ENCODE results near the gene NDEL1.

NDEL1 gene

DNA sequence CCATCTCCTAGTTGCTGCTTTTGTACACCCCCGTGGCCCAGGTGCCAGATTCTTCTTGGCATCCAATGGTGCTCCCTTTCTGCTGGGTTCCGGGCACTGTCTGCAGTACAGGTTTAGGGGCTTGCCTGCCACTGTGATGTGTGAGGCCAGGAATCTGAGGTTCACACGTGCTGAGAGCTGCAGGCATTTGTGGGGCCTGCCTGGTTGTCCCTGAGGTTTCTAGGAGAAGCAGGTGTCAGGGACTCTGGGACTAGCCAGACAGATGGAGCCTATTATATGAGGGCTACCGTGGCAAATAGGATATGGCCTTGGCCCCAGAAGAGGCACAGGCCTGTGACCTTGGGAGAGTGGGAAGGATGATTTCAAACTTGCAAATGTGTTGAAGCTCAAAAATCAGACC lies 29.3 kb downstream of the NDEL1 start:
- DNase-seq (ENCODE audit: extremely low spot score) = no peak
- POLR2A ChIA-PET = no interaction called here
- CTCF ChIA-PET = no interaction called here

GRCh38 chr17:8465356-8465755 lies 29.7 kb downstream of the NDEL1 start:
- CTCF ChIA-PET = no interaction called here
- POLR2A ChIA-PET = no interaction called here
- TF ChIP-seq, protein P1, sequence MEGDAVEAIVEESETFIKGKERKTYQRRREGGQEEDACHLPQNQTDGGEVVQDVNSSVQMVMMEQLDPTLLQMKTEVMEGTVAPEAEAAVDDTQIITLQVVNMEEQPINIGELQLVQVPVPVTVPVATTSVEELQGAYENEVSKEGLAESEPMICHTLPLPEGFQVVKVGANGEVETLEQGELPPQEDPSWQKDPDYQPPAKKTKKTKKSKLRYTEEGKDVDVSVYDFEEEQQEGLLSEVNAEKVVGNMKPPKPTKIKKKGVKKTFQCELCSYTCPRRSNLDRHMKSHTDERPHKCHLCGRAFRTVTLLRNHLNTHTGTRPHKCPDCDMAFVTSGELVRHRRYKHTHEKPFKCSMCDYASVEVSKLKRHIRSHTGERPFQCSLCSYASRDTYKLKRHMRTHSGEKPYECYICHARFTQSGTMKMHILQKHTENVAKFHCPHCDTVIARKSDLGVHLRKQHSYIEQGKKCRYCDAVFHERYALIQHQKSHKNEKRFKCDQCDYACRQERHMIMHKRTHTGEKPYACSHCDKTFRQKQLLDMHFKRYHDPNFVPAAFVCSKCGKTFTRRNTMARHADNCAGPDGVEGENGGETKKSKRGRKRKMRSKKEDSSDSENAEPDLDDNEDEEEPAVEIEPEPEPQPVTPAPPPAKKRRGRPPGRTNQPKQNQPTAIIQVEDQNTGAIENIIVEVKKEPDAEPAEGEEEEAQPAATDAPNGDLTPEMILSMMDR (IDR thresholded peaks at IDR 0.05; ENCODE audit: control extremely low read depth, extremely low read depth, low read depth, missing control alignments) = no peak
- DNase-seq (ENCODE audit: extremely low spot score) = no peak

More for the DNA sequence above, 29.3 kb downstream of the NDEL1 start:
- TF ChIP-seq, protein P1 (IDR thresholded peaks at IDR 0.05; ENCODE audit: control extremely low read depth, extremely low read depth, low read depth, missing control alignments) = no peak

DNA sequence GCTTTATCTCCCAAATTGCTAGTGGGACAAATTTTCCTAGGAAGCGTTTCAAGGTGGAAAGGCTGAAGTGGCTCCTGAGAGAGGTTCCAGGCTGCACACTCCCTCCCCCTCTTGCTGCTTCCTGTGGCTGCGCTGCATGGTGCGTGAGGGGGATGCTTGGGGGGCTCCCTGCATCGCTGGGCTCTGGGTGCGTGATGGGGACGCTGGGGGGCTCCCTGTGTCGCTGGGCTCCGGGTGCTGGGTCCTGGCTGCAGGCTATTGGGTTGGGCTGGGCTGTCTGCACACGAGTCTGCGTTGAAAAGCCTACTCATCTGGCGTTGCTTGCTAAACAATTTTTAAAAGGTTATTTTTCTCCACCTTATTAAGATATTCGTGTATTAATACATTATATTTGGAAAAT lies 30.1 kb downstream of the NDEL1 start:
- TF ChIP-seq, protein P1 (IDR thresholded peaks at IDR 0.05; ENCODE audit: control extremely low read depth, extremely low read depth, low read depth, missing control alignments) = no peak

GRCh38 chr17:8466456-8466855 lies 30.8 kb downstream of the NDEL1 start:
- TF ChIP-seq, protein P1 (IDR thresholded peaks at IDR 0.05; ENCODE audit: control extremely low read depth, extremely low read depth, low read depth, missing control alignments) = no peak
- ChIA-PET CTCF (interaction anchor here (1.0 kb wide), 1 partner anchor 16 kb away, joined by 3 read pairs; no protein-coding TSS in a partner anchor), POLR2A (no interaction called here)
- no peak for DNase-seq (ENCODE audit: extremely low spot score)

More for the DNA sequence above, 30.1 kb downstream of the NDEL1 start:
- CTCF ChIA-PET = no interaction called here
- no peak for DNase-seq (ENCODE audit: extremely low spot score)
- POLR2A ChIA-PET = no interaction called here

- CTCF ChIA-PET = interaction anchor here (1.0 kb wide), 1 partner anchor 16 kb away, joined by 3 read pairs; no protein-coding TSS in a partner anchor
- DNase-seq (ENCODE audit: extremely low spot score) = no peak
These were observed 31.2 kb downstream of the NDEL1 start for GRCh38 chr17:8466873-8467272.

DNA sequence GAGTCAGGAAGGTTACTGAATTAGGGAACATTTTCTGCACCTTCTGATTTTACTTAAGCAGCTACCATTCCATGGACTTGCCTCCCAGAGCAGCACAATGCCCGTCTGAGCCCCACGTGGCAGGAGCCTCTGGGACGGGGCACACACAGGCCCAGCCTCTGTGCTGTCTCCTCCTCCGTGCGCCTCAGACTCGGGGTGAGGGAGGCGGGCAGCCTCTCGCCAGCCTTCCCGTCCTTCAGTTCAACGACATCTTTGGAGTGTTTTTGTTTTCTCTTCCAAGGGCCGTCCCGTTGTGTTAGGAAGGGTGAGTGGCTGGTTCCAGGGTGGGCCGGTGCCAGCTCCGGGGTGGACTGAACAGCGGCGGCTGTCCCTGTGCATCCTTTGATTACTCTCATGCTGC lies 31.8 kb downstream of the NDEL1 start:
- CTCF ChIA-PET = interaction anchor here (0.8 kb wide), 1 partner anchor 58 kb away, joined by 3 read pairs; no protein-coding TSS in a partner anchor
- DNase-seq (ENCODE audit: extremely low spot score) = no peak
- TF ChIP-seq, protein P1 (IDR thresholded peaks at IDR 0.05; ENCODE audit: control extremely low read depth, extremely low read depth, low read depth, missing control alignments) = no peak
- POLR2A ChIA-PET = no interaction called here

More at GRCh38 chr17:8466873-8467272, 31.2 kb downstream of the NDEL1 start:
- POLR2A ChIA-PET = no interaction called here
- TF ChIP-seq, protein P1 (IDR thresholded peaks at IDR 0.05; ENCODE audit: control extremely low read depth, extremely low read depth, low read depth, missing control alignments) = no peak
